T-helper 2 cell (primary cell): ENCODE data around the gene SDHAF1.
"Not testable (repeated sequence)": the region's sequence is repeated elsewhere in the genome, so short reads cannot be mapped to it uniquely, and the experiment has no call there.

Source experiments
- DNase-seq, 5 experiments: peaks; one replicate each; pipeline versions ENCODE4 v3.0.0 to v3.0.0-alpha.2; 2012 to 2022

The SDHAF1 gene

GRCh38 chr19:36019061-36019670, 24.2 kb downstream of the SDHAF1 start:
- no peak for DNase-seq

GRCh38 chr19:36023432-36023831, 28.4 kb downstream of the SDHAF1 start:
- DNase-seq: no peak

GRCh38 chr19:36025541-36025940, 30.6 kb downstream of the SDHAF1 start:
- no peak for DNase-seq

- DNase-seq: no peak
Observed at GRCh38 chr19:36026091-36026876, 31.3 kb downstream of the SDHAF1 start.

GRCh38 chr19:36027696-36028095, 32.7 kb downstream of the SDHAF1 start:
- DNase-seq: no peak

GRCh38 chr19:36028313-36029041, 33.5 kb downstream of the SDHAF1 start:
- no peak for DNase-seq

- DNase-seq: no peak
Observed at GRCh38 chr19:36030264-36031148, 35.5 kb downstream of the SDHAF1 start.

- no peak for DNase-seq
Observed at GRCh38 chr19:36031308-36031707, 36.3 kb downstream of the SDHAF1 start.

GRCh38 chr19:36032251-36033104, 37.5 kb downstream of the SDHAF1 start, which contains the start of gene CLIP3:
TSS of gene CLIP3 (minus strand) at chr19:36032873. CDS start at chr19:36032357, 516 bp downstream.
- DNase-seq: peak in 2 of 5 experiments; percentile 47 to 53

- DNase-seq: no peak
Observed at GRCh38 chr19:36040495-36040894, 45.5 kb downstream of the SDHAF1 start.

- not testable (repeated sequence) for DNase-seq
Observed at GRCh38 chr19:36041092-36041491, 46.1 kb downstream of the SDHAF1 start.

GRCh38 chr19:36041831-36042230, 46.8 kb downstream of the SDHAF1 start:
- no peak for DNase-seq

GRCh38 chr19:36043952-36044351, 49.0 kb downstream of the SDHAF1 start:
- DNase-seq: no peak
